ENCODE data around the gene MAPK4. TPM values are rescaled to one million over a fixed set of nuclear protein-coding genes. Genes with fewer than 3 reads are reported as not detected.
A peak's percentile ranks its signal among the peaks of the same experiment; 100 is the strongest.
"Not testable (repeated sequence)": the region's sequence is repeated elsewhere in the genome, so short reads cannot be mapped to it uniquely, and the experiment has no call there.

The MAPK4 gene
- total RNA-seq, 1 donor from 2014 or later = 7.0 TPM

DNA sequence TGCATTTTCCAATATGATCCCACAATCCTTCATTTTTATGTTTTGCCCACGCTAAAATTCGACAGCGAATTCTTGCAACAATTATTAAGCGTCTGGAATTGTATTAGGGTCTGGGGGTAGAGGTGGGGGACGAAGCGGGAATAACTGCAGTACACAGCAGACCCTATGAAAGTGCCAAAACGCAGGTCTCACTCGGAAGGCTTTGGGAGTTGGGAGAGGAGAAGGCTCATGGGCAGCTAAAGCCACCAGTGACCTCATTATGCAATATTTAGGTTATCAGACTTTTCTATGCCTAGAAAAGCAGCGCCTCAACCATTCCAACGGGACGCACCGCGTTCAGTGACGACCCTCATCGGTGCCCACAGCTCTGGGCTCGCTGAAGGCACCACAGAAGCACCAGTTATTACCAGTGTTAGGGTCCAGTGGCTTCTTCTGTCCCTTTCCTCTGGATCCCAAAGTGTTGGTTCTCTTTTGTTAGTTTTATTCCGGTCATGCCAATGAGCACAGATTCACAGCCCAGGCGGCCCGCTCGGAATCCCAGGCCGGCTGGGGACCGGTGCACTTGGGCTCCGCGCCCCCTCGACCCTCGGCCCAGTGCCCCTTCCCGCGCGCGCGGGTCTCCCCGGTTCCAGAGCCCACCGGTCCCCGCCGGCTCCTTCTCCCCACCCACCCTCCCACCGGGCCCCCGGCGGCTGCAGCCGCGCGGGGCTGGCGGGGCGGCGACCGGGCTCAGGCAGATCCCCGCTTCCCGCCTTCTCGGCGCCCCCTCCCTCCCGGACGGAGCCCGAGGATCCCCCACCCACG, 737 bp upstream of the MAPK4 start:
- TF ChIP-seq CTCF (IDR thresholded peaks at IDR 0.05) = no peak
- peak; percentile 58 for DNase-seq
- no peaks in the 10 kb centered on the region for H3K36me3 ChIP-seq
- H3K27ac ChIP-seq = no peak overlapping the region
- H3K4me1 ChIP-seq = peaks cover 12% of the 10 kb centered on the region
- ATAC-seq = no peak
- peaks cover 35% of the 10 kb centered on the region for H3K27me3 ChIP-seq
- peak overlapping the region; percentile 45 for H3K4me3 ChIP-seq
- intact Hi-C loops (cut with DNase I) = no loop called here
- no peaks in the 10 kb centered on the region for H3K9me3 ChIP-seq

- DNase-seq (no peak), ATAC-seq (peak; percentile 11)
- H3K27ac ChIP-seq = no peak overlapping the region
- TF ChIP-seq CTCF (IDR thresholded peaks at IDR 0.05) = no peak
- H3K4me3 ChIP-seq = peak overlapping the region; percentile 58
- H3K9me3 ChIP-seq = no peaks in the 10 kb centered on the region
- peaks cover 12% of the 10 kb centered on the region for H3K4me1 ChIP-seq
- H3K27me3 ChIP-seq = peaks cover 42% of the 10 kb centered on the region
- intact Hi-C loops (cut with DNase I) = no loop called here
- H3K36me3 ChIP-seq = no peaks in the 10 kb centered on the region
These were observed 1.1 kb downstream of the MAPK4 start for GRCh38 chr18:50560681-50561629.

DNA sequence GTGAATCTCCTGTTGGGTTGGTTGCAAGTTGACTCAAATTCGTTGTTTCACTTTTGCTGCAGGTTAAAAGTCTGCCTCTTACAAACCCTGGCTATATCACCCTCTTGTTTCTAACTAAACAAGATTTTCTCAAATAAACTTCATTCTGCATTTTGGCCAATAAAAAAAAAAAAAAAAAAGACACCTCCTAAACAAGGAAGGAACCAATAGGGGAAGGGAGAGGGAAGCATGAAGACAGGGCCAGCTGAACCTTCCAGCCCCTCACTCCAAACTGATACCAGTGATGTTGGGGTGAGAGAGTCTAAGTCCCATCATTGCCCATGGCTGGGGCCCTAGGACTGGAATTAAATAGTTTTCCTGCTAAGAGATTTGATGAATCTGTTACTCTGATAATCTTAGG, 2.4 kb downstream of the MAPK4 start:
- H3K36me3 ChIP-seq; H3K9me3 ChIP-seq; ATAC-seq; H3K4me3 ChIP-seq; DNase-seq; intact Hi-C loops (cut with DNase I); H3K27ac ChIP-seq: not testable (repeated sequence)
- peaks cover 42% of the 10 kb centered on the region for H3K27me3 ChIP-seq
- H3K4me1 ChIP-seq = peaks cover 12% of the 10 kb centered on the region

- Histone ChIP-seq H3K36me3 (no peaks in the 10 kb centered on the region), H3K27me3 (peaks cover 42% of the 10 kb centered on the region), H3K9me3 (no peaks in the 10 kb centered on the region), H3K27ac (no peak overlapping the region), H3K4me3 (no peak overlapping the region), H3K4me1 (peaks cover 12% of the 10 kb centered on the region)
- TF ChIP-seq CTCF (IDR thresholded peaks at IDR 0.05) = no peak
- ATAC-seq = no peak
- intact Hi-C loops (cut with DNase I) = no loop called here
- no peak for DNase-seq
These were observed 2.8 kb downstream of the MAPK4 start for GRCh38 chr18:50562686-50563085.

DNA sequence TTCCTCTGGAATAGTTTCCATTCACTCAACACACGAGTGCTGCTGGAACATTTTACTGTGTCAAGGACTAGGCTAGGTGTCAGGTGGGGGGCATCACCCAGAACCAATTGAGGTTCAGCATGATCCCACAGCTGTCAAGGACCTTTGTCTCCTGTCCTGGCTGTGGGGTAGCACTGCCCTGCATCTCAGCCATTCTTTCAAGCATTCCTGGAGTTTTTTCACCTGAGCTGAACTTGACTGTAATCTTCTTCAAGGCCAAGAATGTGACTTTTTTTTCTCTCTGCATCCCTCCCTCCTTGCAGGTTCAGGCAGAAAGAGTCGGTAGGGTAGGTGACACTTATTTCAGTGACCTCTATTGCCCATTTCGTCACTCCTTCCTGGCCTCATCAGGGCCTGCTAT, 3.5 kb downstream of the MAPK4 start:
- ATAC-seq (peak; percentile 19), DNase-seq (no peak)
- no peak overlapping the region for H3K4me3 ChIP-seq
- no peaks in the 10 kb centered on the region for H3K36me3 ChIP-seq
- intact Hi-C loops (cut with DNase I) = no loop called here
- TF ChIP-seq CTCF (IDR thresholded peaks at IDR 0.05) = no peak
- peaks cover 42% of the 10 kb centered on the region for H3K27me3 ChIP-seq
- peaks cover 12% of the 10 kb centered on the region for H3K4me1 ChIP-seq
- H3K9me3 ChIP-seq = no peaks in the 10 kb centered on the region
- no peak overlapping the region for H3K27ac ChIP-seq

- Histone ChIP-seq H3K4me1 (no peaks in the 10 kb centered on the region), H3K27ac (no peak overlapping the region), H3K36me3 (no peaks in the 10 kb centered on the region), H3K4me3 (no peak overlapping the region), H3K9me3 (no peaks in the 10 kb centered on the region), H3K27me3 (peaks cover 6% of the 10 kb centered on the region)
- ATAC-seq (no peak), DNase-seq (no peak)
- intact Hi-C loops (cut with DNase I) = no loop called here
- no peak for TF ChIP-seq CTCF (IDR thresholded peaks at IDR 0.05)
These were observed 10.0 kb downstream of the MAPK4 start for GRCh38 chr18:50569930-50570329.

All from upper lobe of right lung (tissue), 1 donor.